Smooth muscle cell (in vitro differentiated cells): ENCODE data around the gene MFSD2A. TPM values are rescaled to one million over a fixed set of nuclear protein-coding genes. Genes with fewer than 3 reads are reported as not detected.

ENCODE experiments used
- DNase-seq: peaks from one replicate; lab custom pipeline; 2025; ENCODE audit not compliant: unreplicated experiment; lab: John Stamatoyannopoulos, UW
- H2AFZ ChIP-seq: fragments of 200-600 bp; sonication (generic); 2 replicates; pipeline ENCODE4 v1.6.0; 2016; ENCODE audit warnings: antibody characterized with exemption, low read depth, mild to moderate bottlenecking
- H3F3A ChIP-seq: fragments of 200-600 bp; sonication (generic); 2 replicates; pipeline ENCODE4 v1.6.0; 2017; ENCODE audit warnings: antibody characterized with exemption, low read depth
- H3K27ac ChIP-seq: fragments of 200-600 bp; sonication (generic); 2 replicates; pipeline ENCODE4 v1.5.1; 2016; ENCODE audit warnings: low read depth, mild to moderate bottlenecking
- H3K27me3 ChIP-seq: fragments of 200-600 bp; sonication (generic); 2 replicates; pipeline ENCODE4 v1.6.1; 2016; ENCODE audit warnings: low read depth, mild to moderate bottlenecking
- H3K36me3 ChIP-seq: fragments of 200-600 bp; sonication (generic); 2 replicates; pipeline ENCODE4 v1.5.1; 2016; ENCODE audit warnings: low read depth
- H3K4me1 ChIP-seq: fragments of 200-600 bp; sonication (generic); 2 replicates; pipeline ENCODE4 v1.5.1; 2016; ENCODE audit warnings: low read depth
- H3K4me2 ChIP-seq: fragments of 200-600 bp; sonication (generic); 2 replicates; pipeline ENCODE4 v1.6.0; 2016; ENCODE audit warnings: mild to moderate bottlenecking
- H3K4me3 ChIP-seq: fragments of 200-600 bp; sonication (generic); 2 replicates; pipeline ENCODE4 v1.5.1; 2016; ENCODE audit warnings: mild to moderate bottlenecking
- H3K79me2 ChIP-seq: fragments of 200-600 bp; sonication (generic); 2 replicates; pipeline ENCODE4 v1.6.0; 2016; ENCODE audit warnings: low read depth, mild to moderate bottlenecking
- H3K9ac ChIP-seq: fragments of 200-600 bp; sonication (generic); 2 replicates; pipeline ENCODE4 v1.6.0; 2016; ENCODE audit warnings: low read depth
- H3K9me3 ChIP-seq: fragments of 200-600 bp; sonication (generic); replicated peaks from 2 replicates; pipeline ENCODE4 v1.5.1; 2016; ENCODE audit warnings: low read depth
- H4K20me1 ChIP-seq: fragments of 200-600 bp; sonication (generic); 2 replicates; pipeline ENCODE4 v1.6.0; 2016; ENCODE audit warnings: low read depth
- whole genome bisulfite sequencing: methylation state at CpG from one replicate; pipeline ENCODE4 v1.1.7; 2016; ENCODE audit warnings: low lambda C conversion rate; 5-methylcytosine and 5-hydroxymethylcytosine counted together
- polyA plus RNA-seq: library from polyadenylated mRNA; unstranded; fragments of >200 nt; fragmentation: Nextera tagmentation; extraction: Ambion mirVana; gene quantifications from 2 replicates; pipeline ENCODE4 v1.2.1, GENCODE V29; 2016
- total RNA-seq: library from RNA; depleted of rRNA; stranded (reverse); fragments of >200 nt; gene quantifications from 2 replicates; pipeline ENCODE4 v1.2.3, GENCODE V29; 2014
- TF ChIP-seq, protein P1 (sequence below): fragments of 200-600 bp; sonication (generic); IDR thresholded peaks from 2 replicates; pipeline ENCODE4 v1.5.1; 2017; ENCODE audit warnings: borderline replicate concordance, mild to moderate bottlenecking, antibody characterized with exemption; ENCODE audit not compliant: insufficient read depth, poor library complexity, severe bottlenecking

MFSD2A gene
- total and polyA plus RNA-seq, 2 experiments from 2014 or later: 3.3 to 5.3 TPM

DNA sequence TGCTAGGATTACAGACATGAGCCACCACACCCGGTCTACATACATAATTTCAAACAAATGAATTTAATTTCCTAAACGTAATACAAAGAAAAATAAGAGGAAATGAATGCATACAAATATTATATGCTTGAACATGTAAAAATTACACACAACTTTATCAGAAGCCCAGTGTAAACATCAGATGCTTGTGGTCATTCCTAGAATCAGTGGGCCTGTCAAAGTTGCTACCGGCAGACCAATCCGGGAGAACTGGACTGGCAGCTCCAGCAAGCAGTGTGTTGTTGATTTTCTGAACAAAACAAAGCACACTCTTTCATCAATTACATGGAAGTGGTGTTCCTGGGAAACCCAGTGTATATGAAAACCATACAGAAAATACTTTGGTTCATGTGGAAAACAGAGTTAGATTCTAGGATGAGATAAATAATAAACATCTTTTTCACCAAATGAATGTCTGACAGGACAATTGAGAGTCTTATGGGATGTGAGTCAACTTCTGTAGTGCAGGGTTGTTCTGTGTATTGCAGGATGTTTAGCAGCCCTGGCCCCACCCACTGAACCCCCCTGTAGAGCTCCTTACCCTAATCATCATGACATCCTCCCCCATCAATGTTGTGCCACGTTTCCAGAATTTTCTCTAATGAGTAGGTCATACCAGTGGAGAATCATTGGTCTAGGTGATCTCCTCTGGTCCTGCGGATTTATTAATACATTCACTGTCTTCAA, 33.8 kb downstream of the MFSD2A start:
- DNase-seq: no peak
- H3K27ac ChIP-seq: no peak overlapping the region
- no peaks in the 10 kb centered on the region for H3K27me3 ChIP-seq
- H3K4me1 ChIP-seq: no peaks in the 10 kb centered on the region
- peak overlapping the region; percentile 17 for H3K4me2 ChIP-seq
- peak overlapping the region; percentile 62 for H2AFZ ChIP-seq
- H3K9me3 ChIP-seq: no peaks in the 10 kb centered on the region
- no peaks in the 10 kb centered on the region for H3F3A ChIP-seq
- H3K36me3 ChIP-seq: no peaks in the 10 kb centered on the region
- no peak overlapping the region for H3K9ac ChIP-seq
- TF ChIP-seq, protein P1, sequence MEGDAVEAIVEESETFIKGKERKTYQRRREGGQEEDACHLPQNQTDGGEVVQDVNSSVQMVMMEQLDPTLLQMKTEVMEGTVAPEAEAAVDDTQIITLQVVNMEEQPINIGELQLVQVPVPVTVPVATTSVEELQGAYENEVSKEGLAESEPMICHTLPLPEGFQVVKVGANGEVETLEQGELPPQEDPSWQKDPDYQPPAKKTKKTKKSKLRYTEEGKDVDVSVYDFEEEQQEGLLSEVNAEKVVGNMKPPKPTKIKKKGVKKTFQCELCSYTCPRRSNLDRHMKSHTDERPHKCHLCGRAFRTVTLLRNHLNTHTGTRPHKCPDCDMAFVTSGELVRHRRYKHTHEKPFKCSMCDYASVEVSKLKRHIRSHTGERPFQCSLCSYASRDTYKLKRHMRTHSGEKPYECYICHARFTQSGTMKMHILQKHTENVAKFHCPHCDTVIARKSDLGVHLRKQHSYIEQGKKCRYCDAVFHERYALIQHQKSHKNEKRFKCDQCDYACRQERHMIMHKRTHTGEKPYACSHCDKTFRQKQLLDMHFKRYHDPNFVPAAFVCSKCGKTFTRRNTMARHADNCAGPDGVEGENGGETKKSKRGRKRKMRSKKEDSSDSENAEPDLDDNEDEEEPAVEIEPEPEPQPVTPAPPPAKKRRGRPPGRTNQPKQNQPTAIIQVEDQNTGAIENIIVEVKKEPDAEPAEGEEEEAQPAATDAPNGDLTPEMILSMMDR: no peak
- WGBS: 73% methylated on average over 6 of the region's 6 CpGs
- no peaks in the 10 kb centered on the region for H4K20me1 ChIP-seq
- H3K4me3 ChIP-seq: no peak overlapping the region
- H3K79me2 ChIP-seq: no peaks in the 10 kb centered on the region

DNA sequence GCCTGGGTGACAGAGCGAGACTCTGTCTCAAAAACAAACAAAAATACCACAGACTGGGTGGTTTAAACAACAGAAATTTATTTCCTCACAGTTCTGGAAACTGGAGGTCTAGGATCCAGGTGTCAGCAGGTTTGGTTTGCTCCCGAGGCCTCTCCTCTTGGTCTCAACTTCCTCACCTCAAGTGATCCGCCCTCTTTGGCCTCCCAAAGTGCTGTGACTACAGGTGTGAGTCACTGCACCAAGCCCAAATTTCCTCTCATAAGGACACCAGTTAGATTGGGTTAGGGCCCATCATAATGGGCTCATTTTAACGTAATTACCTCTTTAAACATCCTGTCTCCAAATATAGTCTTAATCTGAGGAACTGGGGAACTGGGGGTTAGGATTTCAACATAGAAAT, 35.5 kb downstream of the MFSD2A start:
- no peaks in the 10 kb centered on the region for H3K27me3 ChIP-seq
- DNase-seq: no peak

DNA sequence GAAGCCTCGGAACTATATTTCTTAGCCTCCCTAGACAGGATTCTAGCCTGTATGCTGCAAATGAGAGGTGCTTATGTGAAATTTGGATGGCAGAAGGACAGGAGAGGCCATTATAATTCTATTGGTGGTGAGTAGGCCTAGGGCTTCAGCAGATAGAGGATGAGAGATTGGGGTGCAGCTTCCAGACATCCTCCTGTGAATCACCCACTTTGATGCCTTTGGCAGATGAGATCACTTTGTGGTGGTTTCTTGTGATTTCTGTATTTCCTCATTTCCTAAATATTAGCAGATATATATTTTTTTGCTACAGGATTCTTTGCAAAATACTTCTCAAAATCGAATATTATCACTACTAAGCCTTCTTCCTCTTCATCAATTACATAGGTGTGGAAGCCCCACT, 37.3 kb downstream of the MFSD2A start:
- Histone ChIP-seq H3K4me3 (no peak overlapping the region), H3K36me3 (no peaks in the 10 kb centered on the region), H3K4me2 (no peak overlapping the region), H3K27ac (no peak overlapping the region), H4K20me1 (no peaks in the 10 kb centered on the region), H3K9ac (no peak overlapping the region), H3K9me3 (no peaks in the 10 kb centered on the region), H3K4me1 (no peaks in the 10 kb centered on the region), H3K79me2 (no peaks in the 10 kb centered on the region), H3F3A (no peaks in the 10 kb centered on the region), H2AFZ (no peak overlapping the region), H3K27me3 (no peaks in the 10 kb centered on the region)
- no peak for DNase-seq
- TF ChIP-seq, protein P1: no peak
- 82% methylated on average over 2 of the region's 2 CpGs for WGBS

More for the DNA sequence above, 35.5 kb downstream of the MFSD2A start:
- H3F3A ChIP-seq: no peaks in the 10 kb centered on the region
- H3K4me2 ChIP-seq: no peak overlapping the region
- WGBS: 91% methylated on average over 4 of the region's 4 CpGs
- H3K27ac ChIP-seq: no peak overlapping the region
- H3K9me3 ChIP-seq: no peaks in the 10 kb centered on the region
- H3K36me3 ChIP-seq: no peaks in the 10 kb centered on the region
- H3K4me1 ChIP-seq: no peaks in the 10 kb centered on the region
- H3K9ac ChIP-seq: no peak overlapping the region
- no peaks in the 10 kb centered on the region for H4K20me1 ChIP-seq
- H2AFZ ChIP-seq: no peak overlapping the region
- TF ChIP-seq, protein P1: no peak
- H3K4me3 ChIP-seq: no peak overlapping the region
- no peaks in the 10 kb centered on the region for H3K79me2 ChIP-seq

DNA sequence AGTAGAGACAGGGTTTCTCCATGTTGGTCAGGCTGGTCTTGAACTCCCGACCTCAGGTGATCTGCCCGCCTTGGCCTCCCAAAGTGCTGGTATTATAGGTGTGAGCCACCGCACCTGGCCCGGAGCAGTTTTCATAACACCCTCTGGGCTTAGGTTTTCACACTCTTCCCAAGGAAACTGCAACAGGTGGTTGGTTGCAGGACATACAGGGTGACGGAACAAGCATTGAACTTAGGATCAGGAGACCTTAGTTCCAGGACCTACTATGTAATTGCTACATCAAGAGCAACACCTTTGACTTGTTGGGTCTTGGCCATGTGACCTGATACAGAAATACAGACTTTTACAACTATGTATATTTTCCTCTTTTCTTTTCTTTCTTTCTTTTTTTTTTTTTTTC, 37.9 kb downstream of the MFSD2A start:
- no peak for DNase-seq
- TF ChIP-seq, protein P1: no peak
- Histone ChIP-seq H3K36me3 (no peaks in the 10 kb centered on the region), H3K4me2 (no peak overlapping the region), H2AFZ (no peak overlapping the region), H3K9me3 (no peaks in the 10 kb centered on the region), H3K9ac (no peak overlapping the region), H3K27ac (no peak overlapping the region), H3K27me3 (no peaks in the 10 kb centered on the region), H3K4me3 (no peak overlapping the region), H4K20me1 (no peaks in the 10 kb centered on the region), H3K4me1 (no peaks in the 10 kb centered on the region), H3F3A (no peaks in the 10 kb centered on the region), H3K79me2 (no peaks in the 10 kb centered on the region)
- WGBS: 96% methylated on average over 5 of the region's 5 CpGs
